SK-N-SH treated with all-trans-retinoic acid at 6 μM for 48 hours (cell line): ENCODE data around the gene ZNF581.

Experiments used
- ATAC-seq: fragments of 200-7000 bp; cut with Tn5 transposase; 3 replicates; pipeline ENCODE4 v1.9.1; 2020; ENCODE audit warnings: mild to moderate bottlenecking, moderate library complexity
- ARNTL ChIP-seq: fragments of 450-650 bp; formaldehyde crosslinking; IDR thresholded peaks from 2 replicates; pipeline ENCODE4 v1.5.0; 2020; ENCODE audit warnings: low read depth, mild to moderate bottlenecking, moderate library complexity, borderline replicate concordance
- BACH2 ChIP-seq: fragments of 250-450 bp; sonication (Bioruptor Pico); IDR thresholded peaks from 2 replicates; pipeline ENCODE4 v1.9.0; 2021; ENCODE audit warnings: mild to moderate bottlenecking, borderline replicate concordance
- CSDC2 ChIP-seq: fragments of 250-450 bp; sonication (Bioruptor Pico); IDR thresholded peaks from 2 replicates; pipeline ENCODE4 v1.5.0; 2020; ENCODE audit warnings: mild to moderate bottlenecking, moderate library complexity
- CSRNP3 ChIP-seq: fragments of 250-450 bp; sonication (Bioruptor Pico); IDR thresholded peaks from 2 replicates; pipeline ENCODE4 v1.5.1; 2021; ENCODE audit warnings: mild to moderate bottlenecking, moderate library complexity
- GLIS3 ChIP-seq: fragments of 250-450 bp; sonication (Bioruptor Pico); IDR thresholded peaks from 2 replicates; pipeline ENCODE4 v1.5.0; 2020; ENCODE audit warnings: mild to moderate bottlenecking, moderate library complexity
- ISL1 ChIP-seq: fragments of 250-450 bp; sonication (Bioruptor Pico); IDR thresholded peaks from 2 replicates; pipeline ENCODE4 v2.1.2; 2022; ENCODE audit warnings: mild to moderate bottlenecking, moderate library complexity
- OSR1 ChIP-seq: fragments of 250-450 bp; sonication (Bioruptor Pico); IDR thresholded peaks from 2 replicates; pipeline ENCODE4 v1.8.0; 2022; ENCODE audit warnings: moderate library complexity, mild to moderate bottlenecking, inconsistent platforms
- PPARA ChIP-seq: fragments of 250-450 bp; sonication (Bioruptor Pico); IDR thresholded peaks from 2 replicates; pipeline ENCODE4 v1.5.0; 2020; ENCODE audit warnings: mild to moderate bottlenecking, borderline replicate concordance
- RARB ChIP-seq: fragments of 250-450 bp; sonication (Bioruptor Pico); IDR thresholded peaks from 2 replicates; pipeline ENCODE4 v1.8.0; 2021; ENCODE audit warnings: mild to moderate bottlenecking, moderate library complexity
- SNAI2 ChIP-seq: fragments of 250-450 bp; sonication (Bioruptor Pico); IDR thresholded peaks from 2 replicates; pipeline ENCODE4 v1.5.0; 2020; ENCODE audit warnings: mild to moderate bottlenecking, moderate library complexity
- TCF4 ChIP-seq: fragments of 250-450 bp; sonication (Bioruptor Pico); IDR thresholded peaks from 2 replicates; pipeline ENCODE4 v1.8.0; 2021; ENCODE audit warnings: mild to moderate bottlenecking, moderate library complexity, borderline replicate concordance
- TSHZ2 ChIP-seq: fragments of 250-450 bp; sonication (Bioruptor Pico); IDR thresholded peaks from 2 replicates; pipeline ENCODE4 v1.5.0; 2020; ENCODE audit warnings: mild to moderate bottlenecking, moderate library complexity
- ZFP3 ChIP-seq: fragments of 250-450 bp; sonication (Bioruptor Pico); IDR thresholded peaks from 2 replicates; pipeline ENCODE4 v1.5.0; 2020; ENCODE audit warnings: mild to moderate bottlenecking, moderate library complexity
- ZFP30 ChIP-seq: fragments of 450-650 bp; formaldehyde crosslinking; IDR thresholded peaks from 2 replicates; pipeline ENCODE4 v1.5.0; 2022; ENCODE audit warnings: mild to moderate bottlenecking, moderate library complexity
- ZNF565 ChIP-seq: fragments of 450-650 bp; formaldehyde crosslinking; conservative IDR thresholded peaks from 2 replicates; pipeline ENCODE4 v1.5.0; 2020; ENCODE audit warnings: low read depth, mild to moderate bottlenecking, moderate library complexity
- ZNF70 ChIP-seq: fragments of 450-650 bp; formaldehyde crosslinking; IDR thresholded peaks from 2 replicates; pipeline ENCODE4 v1.5.0; 2020; ENCODE audit warnings: mild to moderate bottlenecking, moderate library complexity
- ZNF8 ChIP-seq: fragments of 450-650 bp; formaldehyde crosslinking; IDR thresholded peaks from 2 replicates; pipeline ENCODE4 v1.5.0; 2020; ENCODE audit warnings: mild to moderate bottlenecking, moderate library complexity
- TF ChIP-seq, protein P1 (sequence below): fragments of 250-450 bp; sonication (Bioruptor Pico); IDR thresholded peaks from 2 replicates; pipeline ENCODE4 v1.8.0; 2020; ENCODE audit warnings: mild to moderate bottlenecking, moderate library complexity, borderline replicate concordance
- TF ChIP-seq, protein P2 (sequence below): fragments of 250-450 bp; sonication (Bioruptor Pico); IDR thresholded peaks from 2 replicates; pipeline ENCODE4 v1.5.1; 2020; ENCODE audit warnings: low read depth, mild to moderate bottlenecking, moderate library complexity
- TF ChIP-seq, protein P3 (sequence below): fragments of 250-450 bp; sonication (Bioruptor Pico); IDR thresholded peaks from 2 replicates; pipeline ENCODE4 v1.8.0; 2021; ENCODE audit warnings: low read depth, mild to moderate bottlenecking, moderate library complexity, borderline replicate concordance

Gene ZNF581

DNA sequence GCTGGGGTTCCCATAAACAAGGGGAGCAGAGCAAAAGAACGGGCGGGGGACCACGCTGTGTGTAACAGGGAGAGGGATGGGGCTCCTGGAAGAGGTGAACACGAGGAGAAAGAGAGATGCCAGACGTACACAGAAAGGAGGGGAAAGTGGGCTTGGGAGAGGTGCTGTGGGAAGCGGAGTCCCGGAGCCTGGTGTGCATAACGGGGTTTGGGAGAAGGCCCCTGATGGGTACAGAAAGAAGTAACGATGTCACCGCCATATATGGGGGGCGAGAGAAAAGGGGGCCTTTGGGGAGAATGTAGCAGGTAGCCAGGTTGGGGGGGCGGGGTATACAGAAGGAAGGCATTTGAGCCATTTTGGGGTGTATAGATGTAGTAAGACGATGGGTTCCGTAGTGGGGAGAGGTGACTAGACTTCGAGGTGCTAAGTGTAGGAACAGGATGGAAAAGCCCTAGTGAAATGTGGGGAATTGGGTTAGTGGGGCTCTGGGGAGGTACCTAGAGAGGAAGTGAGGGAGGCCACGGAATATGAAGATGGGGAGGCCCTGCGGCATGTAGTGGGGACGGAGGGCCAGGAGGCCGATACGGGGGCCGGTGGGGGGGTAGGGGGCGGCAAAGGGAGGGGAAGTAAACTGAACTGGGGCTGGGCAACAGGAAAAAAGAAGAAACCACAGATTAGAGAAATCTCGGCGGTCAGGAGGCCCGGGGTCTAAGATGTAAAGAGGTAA lies 1.9 kb upstream of the ZNF581 start:
- ATAC-seq, result peak; percentile 11
- TF ChIP-seq, protein P1, sequence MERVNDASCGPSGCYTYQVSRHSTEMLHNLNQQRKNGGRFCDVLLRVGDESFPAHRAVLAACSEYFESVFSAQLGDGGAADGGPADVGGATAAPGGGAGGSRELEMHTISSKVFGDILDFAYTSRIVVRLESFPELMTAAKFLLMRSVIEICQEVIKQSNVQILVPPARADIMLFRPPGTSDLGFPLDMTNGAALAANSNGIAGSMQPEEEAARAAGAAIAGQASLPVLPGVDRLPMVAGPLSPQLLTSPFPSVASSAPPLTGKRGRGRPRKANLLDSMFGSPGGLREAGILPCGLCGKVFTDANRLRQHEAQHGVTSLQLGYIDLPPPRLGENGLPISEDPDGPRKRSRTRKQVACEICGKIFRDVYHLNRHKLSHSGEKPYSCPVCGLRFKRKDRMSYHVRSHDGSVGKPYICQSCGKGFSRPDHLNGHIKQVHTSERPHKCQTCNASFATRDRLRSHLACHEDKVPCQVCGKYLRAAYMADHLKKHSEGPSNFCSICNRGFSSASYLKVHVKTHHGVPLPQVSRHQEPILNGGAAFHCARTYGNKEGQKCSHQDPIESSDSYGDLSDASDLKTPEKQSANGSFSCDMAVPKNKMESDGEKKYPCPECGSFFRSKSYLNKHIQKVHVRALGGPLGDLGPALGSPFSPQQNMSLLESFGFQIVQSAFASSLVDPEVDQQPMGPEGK (CRISPR knock-in tag), result no peak
- TF ChIP-seq GLIS3 (no peak), TCF4 (CRISPR knock-in tag) (no peak), ARNTL (no peak), SNAI2 (no peak), ZFP30 (no peak), ISL1 (CRISPR knock-in tag) (no peak), OSR1 (no peak), ZNF565 (no peak), BACH2 (no peak), CSDC2 (no peak), ZNF8 (CRISPR knock-in tag) (no peak), ZNF70 (no peak), TSHZ2 (no peak)
- TF ChIP-seq, protein P2, sequence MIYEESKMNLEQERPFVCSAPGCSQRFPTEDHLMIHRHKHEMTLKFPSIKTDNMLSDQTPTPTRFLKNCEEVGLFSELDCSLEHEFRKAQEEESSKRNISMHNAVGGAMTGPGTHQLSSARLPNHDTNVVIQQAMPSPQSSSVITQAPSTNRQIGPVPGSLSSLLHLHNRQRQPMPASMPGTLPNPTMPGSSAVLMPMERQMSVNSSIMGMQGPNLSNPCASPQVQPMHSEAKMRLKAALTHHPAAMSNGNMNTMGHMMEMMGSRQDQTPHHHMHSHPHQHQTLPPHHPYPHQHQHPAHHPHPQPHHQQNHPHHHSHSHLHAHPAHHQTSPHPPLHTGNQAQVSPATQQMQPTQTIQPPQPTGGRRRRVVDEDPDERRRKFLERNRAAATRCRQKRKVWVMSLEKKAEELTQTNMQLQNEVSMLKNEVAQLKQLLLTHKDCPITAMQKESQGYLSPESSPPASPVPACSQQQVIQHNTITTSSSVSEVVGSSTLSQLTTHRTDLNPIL (CRISPR knock-in tag), result no peak
- TF ChIP-seq, protein P3, sequence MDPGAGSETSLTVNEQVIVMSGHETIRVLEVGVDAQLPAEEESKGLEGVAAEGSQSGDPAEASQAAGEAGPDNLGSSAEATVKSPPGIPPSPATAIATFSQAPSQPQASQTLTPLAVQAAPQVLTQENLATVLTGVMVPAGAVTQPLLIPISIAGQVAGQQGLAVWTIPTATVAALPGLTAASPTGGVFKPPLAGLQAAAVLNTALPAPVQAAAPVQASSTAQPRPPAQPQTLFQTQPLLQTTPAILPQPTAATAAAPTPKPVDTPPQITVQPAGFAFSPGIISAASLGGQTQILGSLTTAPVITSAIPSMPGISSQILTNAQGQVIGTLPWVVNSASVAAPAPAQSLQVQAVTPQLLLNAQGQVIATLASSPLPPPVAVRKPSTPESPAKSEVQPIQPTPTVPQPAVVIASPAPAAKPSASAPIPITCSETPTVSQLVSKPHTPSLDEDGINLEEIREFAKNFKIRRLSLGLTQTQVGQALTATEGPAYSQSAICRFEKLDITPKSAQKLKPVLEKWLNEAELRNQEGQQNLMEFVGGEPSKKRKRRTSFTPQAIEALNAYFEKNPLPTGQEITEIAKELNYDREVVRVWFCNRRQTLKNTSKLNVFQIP, result no peak

GRCh38 chr19:55642153-55643002 lies 1.1 kb upstream of the ZNF581 start:
- no peak; the same call in 2 of the 3 replicates for ATAC-seq
- TF ChIP-seq BACH2 (no peak), ARNTL (no peak), PPARA (CRISPR knock-in tag) (no peak), CSDC2 (no peak), SNAI2 (no peak), GLIS3 (no peak)
- TF ChIP-seq, protein P2 (CRISPR knock-in tag), result no peak

GRCh38 chr19:55643887-55644176 lies 383 bp downstream of the ZNF581 start:
- ATAC-seq, result no peak

More at GRCh38 chr19:55643887-55644176, 383 bp downstream of the ZNF581 start:
- TF ChIP-seq ZNF8 (CRISPR knock-in tag) (no peak), ZFP3 (CRISPR knock-in tag) (no peak), OSR1 (no peak), ISL1 (CRISPR knock-in tag) (no peak), TSHZ2 (no peak), ARNTL (no peak), CSRNP3 (no peak), ZNF70 (no peak), RARB (0 out of 2 replicates have a peak, but pooled peaks have one; percentile 34)
